ENCODE data around the gene PDZK1. TPM values are rescaled to one million over a fixed set of nuclear protein-coding genes. Genes with fewer than 3 reads are reported as not detected.
"Not testable (repeated sequence)": the region's sequence is repeated elsewhere in the genome, so short reads cannot be mapped to it uniquely, and the experiment has no call there.

PDZK1 gene
- total RNA-seq (2014; rRNA removed; shearing (Covaris generic)) = 1.3 and 4.1 TPM in 2 replicates

DNA sequence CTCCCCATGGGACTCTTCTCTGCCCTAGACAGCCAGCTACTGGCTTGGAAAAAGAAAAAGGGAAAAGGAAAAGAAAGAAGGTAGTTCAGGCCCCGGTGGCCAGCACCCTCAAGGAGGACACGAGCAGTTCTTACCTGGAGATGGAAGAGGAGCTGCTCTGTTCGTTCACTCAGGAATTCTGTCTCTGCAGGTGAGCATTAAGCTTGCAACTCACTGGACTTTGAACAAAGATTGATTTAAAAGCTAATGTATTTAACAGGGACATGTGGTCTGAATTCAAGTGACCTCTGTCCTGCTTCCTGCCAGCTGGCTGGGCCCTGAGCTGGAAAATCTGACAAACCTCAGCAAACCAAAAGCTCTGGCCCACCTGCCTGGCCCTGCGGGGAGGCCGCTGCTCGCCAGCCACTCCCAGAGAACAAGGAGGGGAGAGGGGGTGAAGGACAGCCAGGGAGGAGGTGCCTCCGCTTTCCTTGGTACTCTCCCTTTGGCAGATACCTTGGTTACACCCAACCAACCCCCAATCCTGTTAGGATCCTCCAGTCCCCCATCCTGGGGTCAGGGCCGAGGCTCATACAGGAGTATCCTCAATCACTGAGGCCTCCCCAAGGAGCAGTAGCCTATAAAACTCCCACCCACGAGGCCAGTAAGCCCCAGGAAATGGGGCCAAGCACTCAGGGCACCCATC is at the start of gene PDZK1:
Gene PDZK1 (minus strand): TSS at position 186 of the 685 bp plus-strand sequence. CDS start 19,347 bp downstream, outside the sequence.
- Histone ChIP-seq H3K36me3 (replicated peaks; ENCODE audit: control insufficient read depth, insufficient read depth, low read length) (no peaks in the 10 kb centered on the region), H3K4me3 (ENCODE audit: insufficient read depth, low read depth, low read length) (peak within 1 kb of the TSS; percentile 5; the same call in 1 of the 2 replicates), H3K27me3 (ENCODE audit: control insufficient read depth, insufficient read depth, low read length) (no peaks in the 10 kb centered on the region)
- DNase-seq = peak; percentile 58

- Histone ChIP-seq H3K27me3 (ENCODE audit: control insufficient read depth, insufficient read depth, low read length) (no peaks in the 10 kb centered on the region), H3K36me3 (replicated peaks; ENCODE audit: control insufficient read depth, insufficient read depth, low read length) (peaks cover 7% of the 10 kb centered on the region), H3K4me3 (ENCODE audit: insufficient read depth, low read depth, low read length) (no peak overlapping the region)
- DNase-seq = no peak
Measured at GRCh38 chr1:145751491-145752037, 44.4 kb upstream of the PDZK1 start.

- no peak for DNase-seq
- Histone ChIP-seq H3K27me3 (ENCODE audit: control insufficient read depth, insufficient read depth, low read length) (no peaks in the 10 kb centered on the region), H3K4me3 (ENCODE audit: insufficient read depth, low read depth, low read length) (no peak overlapping the region), H3K36me3 (replicated peaks; ENCODE audit: control insufficient read depth, insufficient read depth, low read length) (peaks cover 7% of the 10 kb centered on the region)
Measured at GRCh38 chr1:145750426-145750825, 43.3 kb upstream of the PDZK1 start.

- Histone ChIP-seq H3K36me3 (replicated peaks; ENCODE audit: control insufficient read depth, insufficient read depth, low read length) (peaks cover 7% of the 10 kb centered on the region), H3K4me3 (ENCODE audit: insufficient read depth, low read depth, low read length) (no peak overlapping the region), H3K27me3 (ENCODE audit: control insufficient read depth, insufficient read depth, low read length) (no peaks in the 10 kb centered on the region)
- DNase-seq = no peak
Measured at GRCh38 chr1:145747398-145748247, 40.5 kb upstream of the PDZK1 start.

DNA sequence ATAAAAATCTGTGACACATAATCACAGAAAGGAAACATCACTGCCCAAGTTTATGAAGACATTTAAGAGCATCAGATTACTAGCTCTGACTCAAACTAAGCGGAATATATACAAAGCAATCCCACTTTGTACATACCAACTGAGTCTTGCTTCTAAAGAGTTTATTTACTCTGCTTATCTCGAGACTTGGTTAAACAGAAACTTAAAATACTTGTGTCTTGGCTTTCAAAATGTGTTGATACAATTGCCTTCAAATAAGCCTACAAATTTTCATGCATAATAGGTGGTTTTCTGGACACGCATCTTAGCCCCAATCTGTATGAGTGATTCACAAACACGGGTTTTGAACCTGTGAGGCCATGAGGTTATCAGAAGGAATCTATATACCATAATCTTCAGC is 33.1 kb upstream of the PDZK1 start:
- DNase-seq = no peak
- Histone ChIP-seq H3K27me3 (ENCODE audit: control insufficient read depth, insufficient read depth, low read length) (no peaks in the 10 kb centered on the region), H3K36me3 (replicated peaks; ENCODE audit: control insufficient read depth, insufficient read depth, low read length) (no peaks in the 10 kb centered on the region), H3K4me3 (ENCODE audit: insufficient read depth, low read depth, low read length) (no peak overlapping the region)

DNA sequence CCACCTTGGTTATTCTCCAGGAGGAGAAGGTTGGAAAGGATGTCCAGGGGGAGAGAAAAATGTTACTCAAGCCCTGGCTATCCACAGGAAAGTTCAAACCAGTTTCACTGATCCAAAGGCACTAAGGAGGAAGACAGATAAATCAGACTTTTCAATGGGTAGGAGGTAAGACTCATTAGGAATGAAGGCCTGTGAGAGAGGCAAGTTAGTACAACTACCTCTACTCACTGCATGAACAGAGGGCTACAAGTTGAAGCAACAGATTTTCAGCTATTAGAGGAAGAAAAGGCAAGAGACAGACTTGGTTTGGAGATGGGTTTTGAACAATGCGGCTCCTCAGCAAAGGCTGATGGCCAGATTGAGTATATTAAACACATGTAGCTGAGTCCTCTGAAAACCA is 29.0 kb upstream of the PDZK1 start:
- H3K36me3 ChIP-seq (replicated peaks; ENCODE audit: control insufficient read depth, insufficient read depth, low read length) = no peaks in the 10 kb centered on the region
- DNase-seq = no peak
- no peaks in the 10 kb centered on the region for H3K27me3 ChIP-seq (ENCODE audit: control insufficient read depth, insufficient read depth, low read length)
- no peak overlapping the region for H3K4me3 ChIP-seq (ENCODE audit: insufficient read depth, low read depth, low read length)

GRCh38 chr1:145730900-145731299 is 23.7 kb upstream of the PDZK1 start:
- no peaks in the 10 kb centered on the region for H3K27me3 ChIP-seq (ENCODE audit: control insufficient read depth, insufficient read depth, low read length)
- H3K4me3 ChIP-seq (ENCODE audit: insufficient read depth, low read depth, low read length) = no peak overlapping the region
- H3K36me3 ChIP-seq (replicated peaks; ENCODE audit: control insufficient read depth, insufficient read depth, low read length) = no peaks in the 10 kb centered on the region
- no peak for DNase-seq

GRCh38 chr1:145730467-145730866 is 23.3 kb upstream of the PDZK1 start:
- Histone ChIP-seq H3K36me3 (replicated peaks; ENCODE audit: control insufficient read depth, insufficient read depth, low read length) (no peaks in the 10 kb centered on the region), H3K4me3 (ENCODE audit: insufficient read depth, low read depth, low read length) (no peak overlapping the region), H3K27me3 (ENCODE audit: control insufficient read depth, insufficient read depth, low read length) (no peaks in the 10 kb centered on the region)
- DNase-seq = no peak

DNA sequence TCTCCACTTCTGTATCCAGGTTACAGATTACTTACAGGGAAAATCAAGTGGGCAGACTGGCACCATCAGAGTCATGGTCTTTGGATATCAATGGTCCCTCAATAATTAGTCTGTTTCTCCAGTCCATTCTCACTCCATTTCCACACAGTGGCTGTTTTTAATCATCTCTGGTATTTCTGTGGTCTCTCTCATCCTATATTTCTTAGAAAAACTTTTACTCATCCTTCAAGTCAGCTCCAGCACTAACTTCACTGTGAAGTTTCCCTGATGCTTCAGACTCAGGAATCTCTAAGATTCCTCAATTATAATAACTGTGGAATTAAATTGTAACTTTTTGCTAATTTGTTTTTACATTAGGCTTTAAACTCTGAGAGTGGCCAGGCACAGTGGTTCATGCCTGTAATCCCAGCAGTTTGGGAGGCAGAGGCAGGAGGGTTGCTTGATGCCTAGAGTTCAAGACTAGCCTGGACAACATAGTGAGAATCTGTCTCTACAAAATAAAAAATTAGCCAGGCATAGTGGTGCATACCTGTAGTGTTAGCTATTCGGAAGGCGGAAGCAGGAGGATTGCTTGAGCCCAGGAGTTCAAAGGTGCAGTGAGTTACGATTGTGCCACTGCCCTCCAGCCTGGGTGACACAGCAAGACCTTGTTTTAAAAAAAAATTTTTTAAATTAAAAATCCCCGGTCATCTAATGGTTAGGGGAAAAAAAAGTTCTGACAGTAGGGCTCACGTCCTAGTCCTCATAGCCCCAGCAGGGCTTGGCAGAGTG is 22.7 kb upstream of the PDZK1 start:
- H3K27me3 ChIP-seq (ENCODE audit: control insufficient read depth, insufficient read depth, low read length) = no peaks in the 10 kb centered on the region
- DNase-seq = no peak

DNA sequence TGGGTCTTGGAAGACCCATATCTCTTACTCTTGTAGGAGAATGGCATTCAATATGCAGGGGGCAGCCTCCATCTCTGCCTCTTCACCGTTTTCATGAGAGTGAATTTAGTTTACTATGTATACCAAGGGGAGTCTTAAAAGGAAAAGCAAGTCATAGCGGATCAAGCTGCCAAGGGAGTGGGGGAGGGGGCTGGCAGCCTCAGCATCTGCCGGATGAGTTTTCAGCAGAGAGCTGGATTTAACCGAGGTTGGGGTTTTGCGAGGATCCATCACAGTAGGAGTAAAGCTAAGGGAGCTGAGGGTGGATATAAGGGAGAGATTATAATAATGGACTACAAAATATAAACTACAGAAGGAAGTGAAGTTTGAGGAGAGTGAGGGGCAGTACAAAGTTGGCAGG is 22.0 kb upstream of the PDZK1 start:
- Histone ChIP-seq H3K4me3 (ENCODE audit: insufficient read depth, low read depth, low read length) (no peak overlapping the region), H3K27me3 (ENCODE audit: control insufficient read depth, insufficient read depth, low read length) (no peaks in the 10 kb centered on the region; the same call in 1 of the 2 replicates), H3K36me3 (replicated peaks; ENCODE audit: control insufficient read depth, insufficient read depth, low read length) (no peaks in the 10 kb centered on the region)
- DNase-seq = peak; percentile 33

More for the DNA sequence above, 22.7 kb upstream of the PDZK1 start:
- H3K4me3 ChIP-seq (ENCODE audit: insufficient read depth, low read depth, low read length) = no peak overlapping the region
- H3K36me3 ChIP-seq (replicated peaks; ENCODE audit: control insufficient read depth, insufficient read depth, low read length) = no peaks in the 10 kb centered on the region

- H3K27me3 ChIP-seq (ENCODE audit: control insufficient read depth, insufficient read depth, low read length); H3K36me3 ChIP-seq (replicated peaks; ENCODE audit: control insufficient read depth, insufficient read depth, low read length); H3K4me3 ChIP-seq (ENCODE audit: insufficient read depth, low read depth, low read length); DNase-seq: not testable (repeated sequence)
Measured at GRCh38 chr1:145726193-145726592, 19.0 kb upstream of the PDZK1 start.

DNA sequence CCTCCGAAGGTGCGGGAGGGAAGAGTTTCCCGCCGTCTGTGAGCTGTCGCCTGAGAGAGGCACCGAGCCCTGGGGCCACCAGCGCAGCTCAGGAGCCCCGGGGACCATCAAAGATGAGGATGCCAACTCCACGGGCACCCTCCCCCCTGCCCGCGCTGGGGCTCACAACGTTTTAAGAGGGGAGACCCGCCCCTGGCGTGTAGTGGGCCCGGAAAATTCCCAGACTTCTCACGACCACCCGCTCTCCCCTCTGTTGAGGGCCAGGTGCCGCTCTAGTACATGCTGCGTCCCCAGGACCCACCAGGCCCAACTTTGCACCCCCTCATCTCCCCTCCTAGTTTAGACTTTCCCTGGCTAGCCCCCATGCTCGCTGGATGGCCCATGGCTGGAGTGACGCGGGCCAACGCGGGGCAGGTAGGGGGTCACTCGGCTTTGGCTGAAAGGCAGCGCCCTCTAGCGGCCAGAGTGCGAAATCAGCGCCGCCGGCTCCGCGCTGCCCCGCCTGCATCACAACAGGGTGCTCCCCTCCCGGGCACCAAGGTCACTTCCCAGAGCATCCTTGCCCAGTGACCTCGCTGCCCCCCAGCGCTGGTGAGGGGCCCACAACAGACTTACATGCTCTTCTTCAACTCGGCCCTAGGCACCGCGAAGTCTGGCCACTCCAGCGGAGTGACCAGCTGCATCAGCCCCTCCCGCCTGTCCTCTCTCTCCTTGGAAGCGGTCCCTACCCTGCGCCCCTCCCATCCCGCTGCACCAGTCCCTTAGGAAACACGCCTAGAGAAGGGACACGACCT is 13.9 kb upstream of the PDZK1 start:
- DNase-seq = peak; percentile 92
- H3K27me3 ChIP-seq (ENCODE audit: control insufficient read depth, insufficient read depth, low read length) = peaks cover 6% of the 10 kb centered on the region
- H3K4me3 ChIP-seq (ENCODE audit: insufficient read depth, low read depth, low read length) = peak overlapping the region; percentile 37
- H3K36me3 ChIP-seq (replicated peaks; ENCODE audit: control insufficient read depth, insufficient read depth, low read length) = no peaks in the 10 kb centered on the region

DNA sequence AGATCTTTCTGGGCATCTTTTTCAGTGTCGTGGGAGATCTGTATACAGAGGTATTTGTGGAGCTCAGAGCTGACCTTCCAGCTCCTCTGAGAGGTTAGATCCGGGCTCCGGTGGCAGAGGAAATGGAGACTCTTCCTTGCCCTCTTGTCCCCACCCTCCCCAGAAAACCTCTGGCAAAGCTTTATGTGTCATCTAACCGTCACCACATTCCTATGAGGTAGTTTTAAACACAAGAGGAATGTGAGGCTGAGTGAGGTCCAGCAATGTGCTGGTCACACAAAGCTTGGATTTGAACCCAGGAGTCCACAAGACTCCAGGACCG is 13.3 kb upstream of the PDZK1 start:
- H3K4me3 ChIP-seq (ENCODE audit: insufficient read depth, low read depth, low read length) = no peak overlapping the region; the same call in 1 of the 2 replicates
- no peak for DNase-seq
- H3K36me3 ChIP-seq (replicated peaks; ENCODE audit: control insufficient read depth, insufficient read depth, low read length) = no peaks in the 10 kb centered on the region
- peaks cover 6% of the 10 kb centered on the region for H3K27me3 ChIP-seq (ENCODE audit: control insufficient read depth, insufficient read depth, low read length)

Data from H7 (cell line).